DND-41 (cell line): ENCODE data around the gene A4GNT.

Experiments
- ATAC-seq: fragments of 200-7000 bp; cut with Tn5 transposase; 3 replicates; pipeline ENCODE4 v1.9.1; 2021; ENCODE audit warnings: low read depth; ENCODE audit not compliant: insufficient read depth
- DNase-seq: peaks from one replicate; pipeline ENCODE4 v3.0.0-alpha.2; 2020
- H2AFZ ChIP-seq: 2 replicates; pipeline ENCODE4 v1.6.0; 2012; ENCODE audit warnings: low read depth, low read length
- H3K27ac ChIP-seq: 2 replicates; pipeline ENCODE4 v1.5.1; 2012; ENCODE audit warnings: low read length, inconsistent platforms
- H3K27me3 ChIP-seq: fragments of 200-600 bp; sonication (generic); 2 replicates; pipeline ENCODE4 v1.6.0; 2012; ENCODE audit warnings: low read length, mild to moderate bottlenecking, inconsistent platforms; ENCODE audit not compliant: insufficient read depth, poor library complexity
- H3K36me3 ChIP-seq: 2 replicates; pipeline ENCODE4 v1.5.1; 2012; ENCODE audit warnings: low read length, inconsistent platforms; ENCODE audit not compliant: insufficient read depth
- H3K4me1 ChIP-seq: 2 replicates; pipeline ENCODE4 v1.5.1; 2012; ENCODE audit warnings: mild to moderate bottlenecking, low read length; ENCODE audit not compliant: insufficient read depth
- H3K4me2 ChIP-seq: 2 replicates; pipeline ENCODE4 v1.6.0; 2012; ENCODE audit warnings: mild to moderate bottlenecking, moderate library complexity, low read length, inconsistent platforms; ENCODE audit not compliant: insufficient read depth
- H3K4me3 ChIP-seq, 2 experiments: fragments of 200-600 bp in 1 of 2; shearing (Covaris generic) in 1 of 2; 2 replicates each; pipeline ENCODE4 v1.5.1; 2012 to 2016; ENCODE audit warnings: inconsistent platforms in 2 of 2, low read length in 2 of 2, mild to moderate bottlenecking in 2 of 2, low read depth in 1 of 2, moderate library complexity in 1 of 2
- H3K79me2 ChIP-seq: 2 replicates; pipeline ENCODE4 v1.6.0; 2012; ENCODE audit warnings: low read length, inconsistent platforms; ENCODE audit not compliant: insufficient read depth
- H3K9ac ChIP-seq: 2 replicates; pipeline ENCODE4 v1.6.0; 2012; ENCODE audit warnings: low read depth, mild to moderate bottlenecking, inconsistent platforms, low read length, moderate library complexity
- H3K9me3 ChIP-seq: 2 replicates; pipeline ENCODE4 v1.5.1; 2012; ENCODE audit warnings: low read length, moderate library complexity, mild to moderate bottlenecking, inconsistent platforms; ENCODE audit not compliant: insufficient read depth, severe bottlenecking
- H4K20me1 ChIP-seq: 2 replicates; pipeline ENCODE4 v1.6.0; 2012; ENCODE audit warnings: low read length; ENCODE audit not compliant: insufficient read depth
- CTCF ChIP-seq: IDR thresholded peaks from 2 replicates; pipeline ENCODE4 v1.5.1; 2012; ENCODE audit warnings: borderline replicate concordance, low read length, moderate library complexity, mild to moderate bottlenecking; ENCODE audit not compliant: poor library complexity, severe bottlenecking; ENCODE audit errors: extremely low read depth
- EZH2 ChIP-seq: IDR thresholded peaks from 3 replicates; pipeline ENCODE4 v1.6.1; 2012; ENCODE audit warnings: borderline replicate concordance, low read depth, mild to moderate bottlenecking, moderate library complexity, low read length, inconsistent platforms; ENCODE audit not compliant: severe bottlenecking

Gene A4GNT

GRCh38 chr3:138173769-138174420, 41.7 kb upstream of the A4GNT start:
- Histone ChIP-seq H3K27me3 (no peaks in the 10 kb centered on the region), H3K9ac (peak overlapping the region; percentile 69), H3K27ac (peak overlapping the region; percentile 82), H4K20me1 (peaks cover 3% of the 10 kb centered on the region; the same call in 1 of the 2 replicates), H3K4me3 (peak overlapping the region; percentile 53 to 93; a peak in 3 of 4 replicates), H3K36me3 (peaks cover 40% of the 10 kb centered on the region), H3K4me2 (peak overlapping the region; percentile 91), H3K79me2 (peaks cover 46% of the 10 kb centered on the region), H2AFZ (peak overlapping the region; percentile 87), H3K9me3 (no peaks in the 10 kb centered on the region), H3K4me1 (peaks cover 36% of the 10 kb centered on the region)
- DNase-seq (no peak), ATAC-seq (no peak)
- TF ChIP-seq CTCF (no peak), EZH2 (no peak)

GRCh38 chr3:138172625-138173024, 40.4 kb upstream of the A4GNT start:
- Histone ChIP-seq H3K27ac (no peak overlapping the region), H3K4me1 (peaks cover 36% of the 10 kb centered on the region), H3K79me2 (peaks cover 46% of the 10 kb centered on the region), H3K9me3 (no peaks in the 10 kb centered on the region), H3K27me3 (no peaks in the 10 kb centered on the region), H3K9ac (no peak overlapping the region), H4K20me1 (peaks cover 3% of the 10 kb centered on the region; the same call in 1 of the 2 replicates), H2AFZ (no peak overlapping the region), H3K36me3 (peaks cover 48% of the 10 kb centered on the region), H3K4me2 (peak overlapping the region; percentile 91), H3K4me3 (peak overlapping the region in 1 of 2 experiments; percentile 22; a peak in 1 of 4 replicates)
- ATAC-seq = no peak
- TF ChIP-seq EZH2 (no peak), CTCF (no peak)
- DNase-seq = no peak

GRCh38 chr3:138165061-138165460, 32.9 kb upstream of the A4GNT start:
- ATAC-seq (no peak), DNase-seq (no peak)
- H3K9me3 ChIP-seq = no peaks in the 10 kb centered on the region
- H3K36me3 ChIP-seq = peaks cover 87% of the 10 kb centered on the region
- H3K4me2 ChIP-seq = no peak overlapping the region
- TF ChIP-seq EZH2 (no peak), CTCF (no peak)
- no peak overlapping the region for H3K9ac ChIP-seq
- no peaks in the 10 kb centered on the region for H3K27me3 ChIP-seq
- peaks cover 6% of the 10 kb centered on the region; the same call in 1 of the 2 replicates for H3K79me2 ChIP-seq
- no peak overlapping the region for H3K27ac ChIP-seq
- H4K20me1 ChIP-seq = no peaks in the 10 kb centered on the region
- H3K4me3 ChIP-seq = no peak overlapping the region
- no peaks in the 10 kb centered on the region for H3K4me1 ChIP-seq
- H2AFZ ChIP-seq = no peak overlapping the region
